ENCODE results near the gene PLEKHA8.

DNA sequence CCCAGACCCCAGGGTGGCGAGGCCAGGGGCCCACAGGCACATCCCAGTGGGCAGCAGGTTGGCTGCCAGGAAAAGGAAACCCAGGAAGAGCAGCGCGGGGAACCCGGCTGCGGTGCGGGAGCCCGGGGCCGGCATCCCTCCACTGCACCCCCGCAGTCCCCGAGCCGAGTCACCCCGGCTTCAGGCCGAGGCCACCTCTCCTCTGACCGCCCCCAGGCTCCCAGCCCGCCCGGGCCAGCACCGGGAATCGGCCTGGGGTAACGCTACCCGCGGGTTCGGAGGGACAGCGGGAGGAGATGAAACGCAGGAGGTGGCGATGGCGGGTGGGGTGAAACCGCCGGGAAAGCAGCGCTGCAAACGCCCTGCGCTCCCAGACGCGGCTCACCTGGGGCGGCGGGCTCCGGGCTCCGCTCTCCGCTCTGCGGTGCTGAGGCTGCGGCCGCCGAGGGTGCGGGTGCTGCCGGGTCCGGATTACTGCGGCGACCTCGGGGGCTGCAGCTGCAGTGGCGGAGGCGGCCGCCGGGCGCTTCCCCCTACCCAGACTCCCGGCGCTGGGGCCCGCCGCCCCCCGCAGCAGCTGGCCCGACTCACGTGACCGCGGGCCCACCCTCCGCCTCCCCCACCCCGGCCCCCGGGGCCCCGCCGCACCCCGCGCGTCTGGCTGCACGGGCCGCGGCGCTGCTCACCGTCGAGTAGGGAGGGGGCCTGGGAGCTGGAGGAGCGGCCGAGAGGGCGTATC lies 38.8 kb upstream of the PLEKHA8 start, which contains the start of gene SCRN1:
- no peak for TF ChIP-seq YY1 (IDR thresholded peaks at IDR 0.05; ENCODE audit: insufficient read depth, insufficient read length)
- TF ChIP-seq SUZ12 (IDR thresholded peaks at IDR 0.05; ENCODE audit: extremely low read depth, insufficient read depth, insufficient read length), result no peak

Measured in NT2/D1 (cell line).